CD4-positive, alpha-beta T cell (primary cell): Measurements from ENCODE around the gene COL18A1. TPM values are rescaled to one million over a fixed set of nuclear protein-coding genes. Genes with fewer than 3 reads are reported as not detected.

Experiments
- ATAC-seq: fragments of 200-7000 bp; cut with Tn5 transposase; one replicate; pipeline ENCODE4 v1.10.0; 2022; ENCODE audit warnings: mild to moderate bottlenecking; ENCODE audit not compliant: poor library complexity
- CTCF ChIA-PET: fragments of 350-600 bp; sonication (Branson Sonifier 250); formaldehyde crosslinking; loops from one replicate; lab custom pipeline; 2021; ENCODE audit warnings: antibody characterized with exemption, inconsistent platforms; lab: Charles Lee
- POLR2A ChIA-PET: fragments of 350-600 bp; sonication (Branson Sonifier 250); formaldehyde crosslinking; loops from one replicate; lab custom pipeline; 2021; ENCODE audit warnings: antibody characterized with exemption, inconsistent platforms; lab: Charles Lee
- DNase-seq, 14 experiments: peaks; one replicate each; pipeline ENCODE4 v3.0.0-alpha.2; 2013 to 2020; ENCODE audit warnings: mixed read lengths in 2 of 14
- H3K27ac ChIP-seq, 2 donors: one replicate each; pipeline versions ENCODE4 v1.5.1 to v1.7.0; 2013; ENCODE audit warnings: low read length in 2 of 2, low read depth in 1 of 2, mild to moderate bottlenecking in 1 of 2
- H3K27me3 ChIP-seq, 2 experiments: 1 replicate in 1 of 2; 2 replicates in 1 of 2; pipeline versions ENCODE4 v1.6.1 to v1.7.0; 2013; ENCODE audit warnings: low read length in 2 of 2, control low read depth in 1 of 2, mild to moderate bottlenecking in 1 of 2, moderate library complexity in 1 of 2; ENCODE audit not compliant: insufficient read depth in 2 of 2, control insufficient read depth in 1 of 2
- H3K36me3 ChIP-seq: one replicate; pipeline ENCODE4 v1.6.1; 2013; ENCODE audit warnings: low read length, control low read depth; ENCODE audit not compliant: insufficient read depth
- H3K4me1 ChIP-seq: one replicate; pipeline ENCODE4 v1.6.1; 2013; ENCODE audit warnings: low read length, control low read depth; ENCODE audit not compliant: insufficient read depth
- H3K4me3 ChIP-seq: one replicate; pipeline ENCODE4 v1.5.1; 2013; ENCODE audit warnings: mild to moderate bottlenecking, low read length, moderate library complexity
- H3K9me3 ChIP-seq, 2 experiments: 1 replicate in 1 of 2; 2 replicates in 1 of 2; pipeline versions ENCODE4 v1.6.1 to v1.7.0; 2013; ENCODE audit warnings: low read length in 2 of 2, mild to moderate bottlenecking in 2 of 2, control low read depth in 1 of 2, moderate library complexity in 1 of 2; ENCODE audit not compliant: control insufficient read depth in 1 of 2, insufficient read depth in 1 of 2
- H3K27ac Mint-ChIP-seq: one replicate; pipeline ENCODE4 v1.8.0; 2020; ENCODE audit warnings: mixed read lengths
- H3K27me3 Mint-ChIP-seq: one replicate; pipeline ENCODE4 v1.8.0; 2021; ENCODE audit warnings: mixed read lengths
- H3K36me3 Mint-ChIP-seq: one replicate; pipeline ENCODE4 v1.8.0; 2021; ENCODE audit warnings: low read depth, mixed read lengths
- H3K4me1 Mint-ChIP-seq: one replicate; pipeline ENCODE4 v1.8.0; 2021; ENCODE audit warnings: low read depth, mixed read lengths
- H3K4me3 Mint-ChIP-seq: one replicate; pipeline ENCODE4 v1.8.0; 2020; ENCODE audit warnings: mild to moderate bottlenecking, mixed read lengths
- H3K9me3 Mint-ChIP-seq: one replicate; pipeline ENCODE4 v1.8.0; 2020; ENCODE audit warnings: mixed read lengths
- CTCF ChIP-seq: fragments of 200-600 bp; IDR thresholded peaks from one replicate; pipeline ENCODE4 v1.8.0; 2022; ENCODE audit warnings: antibody characterized with exemption, mild to moderate bottlenecking
- intact Hi-C, 2 experiments: fragments of 100-400 bp; cut with DNase I in 1 of 2; cut with micrococcal nuclease in 1 of 2; formaldehyde crosslinking; loops; one replicate each; pipeline versions ENCODE4 v1.15.1 to v1.9.0; 2023 to 2025; cut with DNase I, micrococcal nuclease
- total RNA-seq, 174 experiments: library from RNA in 2 of 174; stranded (reverse) in 2 of 174; gene quantifications; one replicate each; pipeline ENCODE4 v1.2.3 and lab custom pipeline; 2021 to 2026

COL18A1 gene
- total RNA-seq, 2 experiments from 2014 or later: 15.2 to 16.0 TPM

GRCh38 chr21:45488931-45489721, 84.2 kb downstream of the COL18A1 start:
- CTCF ChIA-PET: no interaction called here
- H3K27me3 Mint-ChIP-seq: no peaks in the 10 kb centered on the region
- Histone ChIP-seq H3K4me1 (peaks cover 16% of the 10 kb centered on the region), H3K27ac (no peak overlapping the region), H3K27me3 (no peaks in the 10 kb centered on the region), H3K9me3 (no peaks in the 10 kb centered on the region), H3K4me3 (no peak overlapping the region), H3K36me3 (no peaks in the 10 kb centered on the region)
- TF ChIP-seq CTCF: no peak
- no peak overlapping the region for H3K27ac Mint-ChIP-seq
- ATAC-seq (no peak), DNase-seq (no peak)
- peaks cover 10% of the 10 kb centered on the region for H3K4me1 Mint-ChIP-seq
- POLR2A ChIA-PET: no interaction called here
- no peak overlapping the region for H3K4me3 Mint-ChIP-seq
- no peaks in the 10 kb centered on the region for H3K9me3 Mint-ChIP-seq
- intact Hi-C loops: no loop called here
- H3K36me3 Mint-ChIP-seq: no peaks in the 10 kb centered on the region

GRCh38 chr21:45489722-45489982, 84.7 kb downstream of the COL18A1 start:
- Mint-ChIP-seq H3K9me3 (no peaks in the 10 kb centered on the region), H3K27me3 (no peaks in the 10 kb centered on the region), H3K4me3 (no peak overlapping the region), H3K4me1 (peaks cover 6% of the 10 kb centered on the region), H3K36me3 (no peaks in the 10 kb centered on the region), H3K27ac (no peak overlapping the region)
- Histone ChIP-seq H3K4me3 (no peak overlapping the region), H3K9me3 (no peaks in the 10 kb centered on the region), H3K27ac (no peak overlapping the region), H3K4me1 (peaks cover 16% of the 10 kb centered on the region), H3K36me3 (no peaks in the 10 kb centered on the region), H3K27me3 (no peaks in the 10 kb centered on the region)
- no peak for TF ChIP-seq CTCF
- no peak for DNase-seq
- no peak for ATAC-seq
- POLR2A ChIA-PET: no interaction called here
- CTCF ChIA-PET: no interaction called here
- intact Hi-C loops: no loop called here

GRCh38 chr21:45490049-45490731, 85.2 kb downstream of the COL18A1 start:
- H3K27me3 ChIP-seq: no peaks in the 10 kb centered on the region
- intact Hi-C loops: no loop called here
- H3K36me3 ChIP-seq: no peaks in the 10 kb centered on the region
- ChIA-PET CTCF (no interaction called here), POLR2A (no interaction called here)
- no peak overlapping the region for H3K4me3 Mint-ChIP-seq
- no peaks in the 10 kb centered on the region for H3K9me3 ChIP-seq
- peaks cover 16% of the 10 kb centered on the region for H3K4me1 ChIP-seq
- no peak for TF ChIP-seq CTCF
- H3K4me3 ChIP-seq: no peak overlapping the region
- DNase-seq (no peak), ATAC-seq (no peak)
- H3K27ac ChIP-seq: no peak overlapping the region
- no peaks in the 10 kb centered on the region for H3K36me3 Mint-ChIP-seq
- H3K9me3 Mint-ChIP-seq: no peaks in the 10 kb centered on the region
- H3K27me3 Mint-ChIP-seq: no peaks in the 10 kb centered on the region
- H3K27ac Mint-ChIP-seq: no peak overlapping the region
- H3K4me1 Mint-ChIP-seq: peaks cover 6% of the 10 kb centered on the region
